Ovary (tissue), 1 donor: Measurements from ENCODE around the gene UPB1.

Source experiments
- EP300 ChIP-seq: sonication (generic); formaldehyde crosslinking; IDR thresholded peaks from one replicate; pipeline ENCODE4 v1.6.1; 2017; ENCODE audit warnings: antibody characterized with exemption
- POLR2A ChIP-seq: fragments of 450-650 bp; IDR thresholded peaks from one replicate; pipeline ENCODE4 v1.6.1; 2017; ENCODE audit warnings: antibody characterized with exemption, mild to moderate bottlenecking, moderate library complexity

DNA sequence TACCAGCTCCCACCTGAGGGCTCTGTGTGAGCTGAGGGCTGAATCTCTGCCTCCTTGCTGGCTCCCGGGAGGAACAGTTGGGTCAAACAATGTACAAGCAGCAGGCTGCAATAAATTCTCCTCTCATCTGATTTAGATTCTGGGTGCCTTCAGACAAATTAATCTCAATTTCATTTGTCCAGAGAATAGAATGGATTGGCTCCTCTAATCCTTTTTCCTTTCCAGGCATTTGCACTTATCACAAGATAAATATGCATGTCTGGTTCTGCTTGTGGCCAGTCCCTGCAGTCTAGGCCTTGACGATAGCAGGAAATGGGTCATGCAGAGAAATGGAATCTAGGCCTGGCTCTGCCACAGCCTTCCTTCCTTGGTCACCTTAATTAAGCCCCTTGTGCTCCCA, 28.7 kb downstream of the UPB1 start:
- no peak for TF ChIP-seq EP300
- TF ChIP-seq POLR2A = no peak
